Lower leg skin (tissue), 3 donors: Measurements from ENCODE around the gene CD84.
"Not testable (repeated sequence)": the region's sequence is repeated elsewhere in the genome, so short reads cannot be mapped to it uniquely, and the experiment has no call there.

Experiments used
- POLR2A ChIP-seq, 2 donors: fragments of 450-650 bp; IDR thresholded peaks; one replicate each; pipeline ENCODE4 v1.6.1; 2016 to 2017; ENCODE audit warnings: antibody characterized with exemption in 2 of 2, mild to moderate bottlenecking in 1 of 2, moderate library complexity in 1 of 2
- TF ChIP-seq, protein P1 (sequence below), 3 donors: fragments of 450-650 bp; IDR thresholded peaks; one replicate each; pipeline ENCODE4 v1.5.1; 2016; ENCODE audit warnings: antibody characterized with exemption in 3 of 3, mild to moderate bottlenecking in 3 of 3, moderate library complexity in 2 of 3

DNA sequence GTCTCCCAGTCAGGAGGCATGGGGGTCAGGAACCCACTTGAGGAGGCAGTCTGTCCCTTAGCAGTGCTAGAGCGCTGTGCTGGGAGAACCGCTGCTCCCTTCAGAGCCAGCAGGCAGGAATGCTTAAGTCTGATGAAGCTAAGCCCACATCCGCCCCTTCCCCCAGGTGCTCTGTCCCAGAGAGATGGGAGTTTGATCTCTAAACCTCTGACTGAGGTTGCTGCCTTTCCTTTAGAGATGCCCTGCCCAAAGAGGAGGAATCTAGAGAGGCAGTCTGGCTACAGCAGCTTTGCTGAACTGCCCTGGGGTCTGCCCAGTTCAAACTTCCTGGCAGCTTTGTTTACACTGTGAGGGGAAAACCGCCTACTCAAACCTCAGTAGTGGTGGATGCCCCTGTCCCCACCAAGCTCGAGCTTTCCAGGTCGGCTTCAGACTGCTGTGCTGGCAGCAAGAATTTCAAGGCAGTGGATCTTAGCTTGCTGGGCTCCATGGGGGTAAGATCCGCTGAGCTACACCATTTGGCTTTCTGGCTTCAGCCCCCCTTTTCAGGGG lies 49.8 kb downstream of the CD84 start:
- TF ChIP-seq, protein P1, sequence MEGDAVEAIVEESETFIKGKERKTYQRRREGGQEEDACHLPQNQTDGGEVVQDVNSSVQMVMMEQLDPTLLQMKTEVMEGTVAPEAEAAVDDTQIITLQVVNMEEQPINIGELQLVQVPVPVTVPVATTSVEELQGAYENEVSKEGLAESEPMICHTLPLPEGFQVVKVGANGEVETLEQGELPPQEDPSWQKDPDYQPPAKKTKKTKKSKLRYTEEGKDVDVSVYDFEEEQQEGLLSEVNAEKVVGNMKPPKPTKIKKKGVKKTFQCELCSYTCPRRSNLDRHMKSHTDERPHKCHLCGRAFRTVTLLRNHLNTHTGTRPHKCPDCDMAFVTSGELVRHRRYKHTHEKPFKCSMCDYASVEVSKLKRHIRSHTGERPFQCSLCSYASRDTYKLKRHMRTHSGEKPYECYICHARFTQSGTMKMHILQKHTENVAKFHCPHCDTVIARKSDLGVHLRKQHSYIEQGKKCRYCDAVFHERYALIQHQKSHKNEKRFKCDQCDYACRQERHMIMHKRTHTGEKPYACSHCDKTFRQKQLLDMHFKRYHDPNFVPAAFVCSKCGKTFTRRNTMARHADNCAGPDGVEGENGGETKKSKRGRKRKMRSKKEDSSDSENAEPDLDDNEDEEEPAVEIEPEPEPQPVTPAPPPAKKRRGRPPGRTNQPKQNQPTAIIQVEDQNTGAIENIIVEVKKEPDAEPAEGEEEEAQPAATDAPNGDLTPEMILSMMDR (IDR thresholded peaks at IDR 0.05), result not testable (repeated sequence)
- TF ChIP-seq POLR2A (IDR thresholded peaks at IDR 0.05), result not testable (repeated sequence)
